ENCODE results near the gene CLRN3.

CLRN3 gene

GRCh38 chr10:127892743-127893142 lies at the start of gene CLRN3:
TSS of gene CLRN3 (minus strand) at chr10:127892941. CDS start at chr10:127892784, 157 bp downstream.
- no peak for DNase-seq

- DNase-seq = no peak
These were observed 48.3 kb upstream of the CLRN3 start for GRCh38 chr10:127940866-127941640.

- DNase-seq = no peak
These were observed 47.1 kb upstream of the CLRN3 start for GRCh38 chr10:127939786-127940330.

GRCh38 chr10:127937915-127938463 lies 45.2 kb upstream of the CLRN3 start:
- DNase-seq = no peak

- DNase-seq = no peak
These were observed 44.3 kb upstream of the CLRN3 start for GRCh38 chr10:127937069-127937468.

- DNase-seq = no peak
These were observed 42.4 kb upstream of the CLRN3 start for GRCh38 chr10:127935071-127935561.

GRCh38 chr10:127934383-127934782 lies 41.6 kb upstream of the CLRN3 start:
- no peak for DNase-seq

GRCh38 chr10:127933271-127933670 lies 40.5 kb upstream of the CLRN3 start:
- DNase-seq = no peak

GRCh38 chr10:127932521-127933270 lies 40.0 kb upstream of the CLRN3 start:
- no peak for DNase-seq

- DNase-seq = no peak
These were observed 35.5 kb upstream of the CLRN3 start for GRCh38 chr10:127928021-127928806.

- no peak for DNase-seq
These were observed 33.7 kb upstream of the CLRN3 start for GRCh38 chr10:127926455-127926854.

- no peak for DNase-seq
These were observed 32.9 kb upstream of the CLRN3 start for GRCh38 chr10:127925471-127926207.

GRCh38 chr10:127923646-127924045 lies 30.9 kb upstream of the CLRN3 start:
- DNase-seq = no peak

- no peak for DNase-seq
These were observed 30.1 kb upstream of the CLRN3 start for GRCh38 chr10:127922675-127923366.

GRCh38 chr10:127922206-127922605 lies 29.5 kb upstream of the CLRN3 start:
- no peak for DNase-seq

GRCh38 chr10:127921753-127922145 lies 29.0 kb upstream of the CLRN3 start:
- DNase-seq = no peak

GRCh38 chr10:127921075-127921752 lies 28.5 kb upstream of the CLRN3 start:
- no peak for DNase-seq

- no peak for DNase-seq
These were observed 27.7 kb upstream of the CLRN3 start for GRCh38 chr10:127920306-127921074.

- no peak for DNase-seq
These were observed 26.9 kb upstream of the CLRN3 start for GRCh38 chr10:127919418-127920271.
